Astrocyte of the cerebellum (primary cell): ENCODE results near the gene TTC28.

ENCODE experiments used
- DNase-seq: peaks from one replicate; pipeline ENCODE4 v3.0.0-alpha.2; 2011; ENCODE audit warnings: low read depth
- H3K4me3 ChIP-seq: 2 replicates; pipeline ENCODE4 v1.5.1; 2011; ENCODE audit warnings: mild to moderate bottlenecking, low read depth, low read length, moderate library complexity
- in situ Hi-C: cut with HindIII; loops from 2 replicates; pipeline ENCODE4 v1.10.0; 2017; ENCODE audit warnings: low sequenced_read_pairs
- TF ChIP-seq, protein P1 (sequence below): IDR thresholded peaks from 2 replicates; pipeline ENCODE4 v1.5.1; 2012; ENCODE audit warnings: low read length, low read depth, moderate library complexity, mild to moderate bottlenecking; ENCODE audit errors: missing control alignments

Gene TTC28

DNA sequence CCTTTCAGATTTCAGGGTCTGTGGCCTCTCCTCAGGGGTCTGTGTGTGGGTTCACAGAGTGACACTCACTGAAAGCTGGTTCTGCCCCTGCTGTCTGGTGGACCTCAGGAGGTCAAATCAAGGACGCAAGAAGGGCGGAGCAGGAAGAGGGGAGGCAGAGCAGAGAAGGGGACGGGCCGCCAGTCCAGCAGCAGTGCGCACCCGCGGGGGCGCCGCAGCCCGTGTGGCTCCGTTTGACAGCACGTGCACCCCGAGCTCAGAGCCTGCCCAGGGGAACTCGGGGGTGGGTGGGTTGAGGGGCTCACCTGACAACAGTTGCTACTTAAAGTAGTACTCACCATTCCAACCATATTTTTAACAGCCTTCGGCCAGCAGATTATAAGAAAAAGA is 689.2 kb downstream of the TTC28 start:
- TF ChIP-seq, protein P1, sequence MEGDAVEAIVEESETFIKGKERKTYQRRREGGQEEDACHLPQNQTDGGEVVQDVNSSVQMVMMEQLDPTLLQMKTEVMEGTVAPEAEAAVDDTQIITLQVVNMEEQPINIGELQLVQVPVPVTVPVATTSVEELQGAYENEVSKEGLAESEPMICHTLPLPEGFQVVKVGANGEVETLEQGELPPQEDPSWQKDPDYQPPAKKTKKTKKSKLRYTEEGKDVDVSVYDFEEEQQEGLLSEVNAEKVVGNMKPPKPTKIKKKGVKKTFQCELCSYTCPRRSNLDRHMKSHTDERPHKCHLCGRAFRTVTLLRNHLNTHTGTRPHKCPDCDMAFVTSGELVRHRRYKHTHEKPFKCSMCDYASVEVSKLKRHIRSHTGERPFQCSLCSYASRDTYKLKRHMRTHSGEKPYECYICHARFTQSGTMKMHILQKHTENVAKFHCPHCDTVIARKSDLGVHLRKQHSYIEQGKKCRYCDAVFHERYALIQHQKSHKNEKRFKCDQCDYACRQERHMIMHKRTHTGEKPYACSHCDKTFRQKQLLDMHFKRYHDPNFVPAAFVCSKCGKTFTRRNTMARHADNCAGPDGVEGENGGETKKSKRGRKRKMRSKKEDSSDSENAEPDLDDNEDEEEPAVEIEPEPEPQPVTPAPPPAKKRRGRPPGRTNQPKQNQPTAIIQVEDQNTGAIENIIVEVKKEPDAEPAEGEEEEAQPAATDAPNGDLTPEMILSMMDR = no peak
- H3K4me3 ChIP-seq = no peak overlapping the region
- in situ Hi-C loops = no loop called here
- no peak for DNase-seq

DNA sequence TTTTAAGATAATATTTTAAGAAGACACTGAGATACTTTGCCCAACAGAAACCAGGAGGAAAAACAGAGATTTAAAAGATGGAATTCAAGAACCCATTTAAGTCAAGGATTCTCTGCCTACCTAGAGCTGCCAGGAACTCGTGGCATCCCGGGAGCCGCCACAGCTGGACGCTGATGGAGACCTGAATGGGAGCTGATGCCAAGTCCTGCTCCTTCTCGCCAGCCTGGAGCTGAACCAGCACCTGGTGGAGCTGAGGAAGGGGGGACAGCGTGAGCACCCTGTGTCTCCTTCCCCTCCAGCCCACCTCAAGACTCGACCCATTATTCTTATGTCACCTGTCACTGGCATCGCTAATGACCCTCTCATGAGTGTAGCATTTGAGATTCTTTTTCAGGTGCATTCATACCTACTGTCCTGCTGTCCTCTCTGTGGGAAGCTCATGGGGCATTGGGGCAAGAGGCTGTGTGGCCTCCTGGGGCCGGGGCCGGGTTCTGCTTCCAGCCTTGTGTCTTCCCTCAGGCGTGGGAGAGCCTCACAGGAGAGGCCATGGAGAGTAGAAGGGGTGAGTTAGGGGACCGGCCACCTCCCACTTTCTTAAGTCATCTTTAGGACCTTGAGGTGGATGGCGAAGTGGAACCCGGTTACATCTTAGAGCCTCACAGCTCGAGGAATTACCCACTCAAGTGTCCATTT is 689.7 kb downstream of the TTC28 start:
- TF ChIP-seq, protein P1 = no peak
- DNase-seq = no peak
- no peak overlapping the region for H3K4me3 ChIP-seq
- in situ Hi-C loops = no loop called here

DNA sequence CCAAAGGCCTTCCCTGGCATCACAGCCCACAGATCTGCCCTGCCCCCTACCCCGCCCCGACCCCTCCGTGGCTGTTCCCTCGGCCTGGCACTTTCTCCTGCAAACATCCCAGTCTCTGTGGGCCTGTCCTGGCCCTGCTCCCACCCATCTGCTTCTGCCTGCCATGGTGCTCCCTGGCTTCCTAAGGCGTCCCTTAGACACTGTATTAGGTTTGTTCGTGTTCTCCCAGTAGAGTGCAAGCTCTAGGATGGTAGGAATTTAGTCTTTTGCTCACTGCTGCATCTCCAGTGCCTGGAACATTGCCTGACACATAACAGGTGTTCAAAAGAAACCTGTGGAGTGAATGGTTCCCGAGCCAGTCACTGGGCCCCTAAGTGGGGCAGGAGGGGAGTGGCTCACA is 690.9 kb downstream of the TTC28 start:
- in situ Hi-C loops = no loop called here
- DNase-seq = no peak
- TF ChIP-seq, protein P1 = no peak
- no peak overlapping the region for H3K4me3 ChIP-seq

DNA sequence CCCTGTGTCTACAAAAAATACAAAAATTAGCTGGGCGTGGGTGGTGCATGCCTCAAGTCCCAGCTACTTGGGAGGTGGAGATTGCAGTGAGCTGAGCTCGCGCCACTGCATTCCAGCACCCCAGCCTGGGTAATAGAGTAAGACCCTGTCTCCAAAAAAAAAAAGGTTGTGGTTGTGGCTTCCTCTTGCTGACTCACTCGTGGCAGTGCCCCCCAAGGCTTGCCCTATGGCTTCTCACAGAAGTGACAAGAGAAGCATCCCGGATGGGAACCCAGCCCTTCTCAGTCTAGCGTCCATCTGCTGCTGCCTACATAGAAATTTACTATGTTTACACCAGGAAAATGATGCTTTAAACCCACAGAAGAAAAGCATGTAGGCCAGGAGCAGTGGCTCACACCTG is 692.1 kb downstream of the TTC28 start:
- in situ Hi-C loops = no loop called here
- no peak overlapping the region for H3K4me3 ChIP-seq
- TF ChIP-seq, protein P1 = no peak
- peak; percentile 74 for DNase-seq

DNA sequence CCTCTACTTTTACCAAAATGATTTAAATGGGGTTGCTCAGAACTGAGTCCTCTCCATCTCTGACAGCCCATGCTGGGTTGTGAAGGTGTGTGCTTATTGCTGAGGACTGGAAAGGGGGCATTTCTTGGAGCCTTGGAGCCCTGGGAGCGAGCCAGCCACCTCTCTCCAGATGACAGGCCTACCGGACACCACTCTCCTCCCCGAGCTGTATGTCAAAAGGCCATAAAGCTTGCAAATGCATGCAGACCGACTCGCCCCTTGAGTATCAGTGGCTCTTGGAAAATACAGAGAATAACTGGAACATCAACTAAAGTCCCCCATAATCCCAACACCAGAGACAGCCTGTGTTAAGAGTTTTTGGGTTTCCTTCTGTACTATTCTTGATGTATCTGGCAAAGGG is 692.7 kb downstream of the TTC28 start:
- H3K4me3 ChIP-seq = no peak overlapping the region
- in situ Hi-C loops = no loop called here
- TF ChIP-seq, protein P1 = no peak
- no peak for DNase-seq

DNA sequence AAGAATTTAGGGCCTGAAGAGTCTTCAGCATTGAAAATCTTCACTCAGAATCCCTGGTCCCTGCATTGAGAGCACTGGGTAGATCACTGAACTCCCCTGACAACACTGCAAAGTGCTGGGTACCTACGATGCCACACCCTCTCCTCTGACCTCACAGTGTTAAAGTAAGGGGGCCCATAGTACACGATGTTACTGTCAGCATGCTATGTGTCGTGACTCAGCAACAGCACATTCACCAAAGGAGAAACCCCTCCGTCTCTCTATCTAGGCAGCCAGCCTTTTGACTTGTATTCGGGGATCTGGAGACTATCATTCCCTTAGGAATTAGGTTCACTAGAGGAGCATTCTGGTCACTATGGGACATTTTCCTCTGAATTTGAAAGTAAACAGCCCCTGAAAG is 693.2 kb downstream of the TTC28 start:
- in situ Hi-C loops = no loop called here
- H3K4me3 ChIP-seq = no peak overlapping the region
- TF ChIP-seq, protein P1 = no peak
- no peak for DNase-seq
